GM19351 (cell line): ENCODE data around the gene ZNF664.

ENCODE experiments used
- ATAC-seq: cut with Tn5 transposase; IDR thresholded peaks from one replicate; pipeline ENCODE4 v1.9.1; 2021; ENCODE audit warnings: mild to moderate bottlenecking, moderate library complexity; ENCODE audit not compliant: unreplicated experiment

The ZNF664 gene

GRCh38 chr12:123987022-123987421 lies 14.0 kb downstream of the ZNF664 start:
- no peak for ATAC-seq

- no peak for ATAC-seq
These were observed 16.2 kb downstream of the ZNF664 start for GRCh38 chr12:123989168-123989567.

DNA sequence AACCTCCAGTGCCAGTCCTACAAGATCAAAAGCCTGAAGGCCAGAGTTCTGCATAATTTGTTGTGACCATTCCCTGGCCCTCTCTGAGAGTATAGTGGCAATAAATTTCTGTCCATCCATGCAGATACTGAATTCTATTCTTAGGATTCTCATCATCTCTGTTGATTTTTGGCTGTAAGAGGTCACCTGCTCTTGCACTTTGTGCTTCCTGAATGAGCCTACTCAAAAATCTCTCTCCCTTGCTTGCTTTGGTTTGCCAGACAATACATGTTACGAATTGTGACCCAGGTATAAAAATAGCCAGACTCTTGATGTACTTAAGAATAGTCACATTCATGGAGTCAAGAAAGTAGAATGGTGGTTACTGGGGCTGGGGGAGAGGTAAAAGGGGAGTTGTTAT lies 16.7 kb downstream of the ZNF664 start:
- ATAC-seq: no peak

DNA sequence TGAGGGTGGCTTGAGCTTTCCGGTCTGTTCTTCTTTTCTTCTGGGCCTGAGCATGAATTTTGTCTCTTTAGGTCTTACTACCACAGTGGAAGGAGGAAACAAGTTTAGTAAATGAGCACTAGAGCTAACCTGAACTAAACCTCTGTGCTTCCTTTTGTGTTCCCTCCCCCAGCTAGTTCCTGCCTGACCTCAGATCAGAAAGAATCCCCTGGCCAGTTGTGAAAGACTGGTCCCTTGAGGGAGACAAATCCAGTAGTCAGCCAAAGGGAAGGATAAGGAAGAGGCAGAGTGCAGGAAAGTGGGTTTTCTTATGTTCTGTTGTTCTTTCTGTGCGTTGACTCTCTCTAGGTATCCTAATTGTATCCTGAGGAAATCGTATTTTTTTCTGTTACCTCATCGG lies 17.5 kb downstream of the ZNF664 start:
- no peak for ATAC-seq

- ATAC-seq: no peak
These were observed 18.4 kb downstream of the ZNF664 start for GRCh38 chr12:123991372-123991951.

DNA sequence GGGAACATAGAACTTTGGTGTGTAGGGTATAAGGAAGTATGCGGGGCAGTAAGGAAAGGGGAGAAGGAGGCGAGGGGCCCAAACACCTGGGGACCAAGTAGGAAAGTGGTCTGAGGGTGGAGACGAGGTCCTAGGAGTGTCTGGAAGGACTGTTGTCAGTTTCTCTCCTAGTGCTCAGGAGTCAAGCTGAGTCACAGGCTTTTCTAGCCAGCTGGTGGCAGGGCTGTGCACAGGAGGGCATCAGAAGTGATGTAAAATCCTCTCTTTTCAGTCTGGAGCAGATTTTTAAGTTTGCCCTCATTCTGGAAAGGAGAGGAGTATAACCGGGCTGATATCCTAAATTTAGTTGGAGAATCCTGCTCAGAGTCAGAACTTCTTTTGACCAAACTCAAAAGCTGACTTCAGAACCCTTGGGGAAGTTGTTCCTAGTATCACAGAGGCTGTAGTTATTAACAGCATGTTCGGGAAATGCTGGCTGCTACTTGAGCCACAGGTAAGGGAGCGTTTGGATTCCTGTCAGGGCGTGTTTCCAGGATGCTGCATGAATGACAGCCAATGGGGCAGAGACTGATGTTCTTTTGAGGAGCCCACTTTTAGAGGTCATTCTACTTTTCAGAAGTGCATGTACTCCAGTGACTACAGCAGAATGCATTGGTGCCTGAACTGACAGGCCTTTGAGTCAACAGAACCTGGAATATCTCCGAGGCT lies 19.3 kb downstream of the ZNF664 start:
- ATAC-seq: no peak

- no peak for ATAC-seq
These were observed 22.2 kb downstream of the ZNF664 start for GRCh38 chr12:123995023-123995748.

- no peak for ATAC-seq
These were observed 23.6 kb downstream of the ZNF664 start for GRCh38 chr12:123996581-123996980.

- no peak for ATAC-seq
These were observed 24.2 kb downstream of the ZNF664 start for GRCh38 chr12:123997033-123997822.

GRCh38 chr12:123997908-123998307 lies 24.9 kb downstream of the ZNF664 start:
- no peak for ATAC-seq

DNA sequence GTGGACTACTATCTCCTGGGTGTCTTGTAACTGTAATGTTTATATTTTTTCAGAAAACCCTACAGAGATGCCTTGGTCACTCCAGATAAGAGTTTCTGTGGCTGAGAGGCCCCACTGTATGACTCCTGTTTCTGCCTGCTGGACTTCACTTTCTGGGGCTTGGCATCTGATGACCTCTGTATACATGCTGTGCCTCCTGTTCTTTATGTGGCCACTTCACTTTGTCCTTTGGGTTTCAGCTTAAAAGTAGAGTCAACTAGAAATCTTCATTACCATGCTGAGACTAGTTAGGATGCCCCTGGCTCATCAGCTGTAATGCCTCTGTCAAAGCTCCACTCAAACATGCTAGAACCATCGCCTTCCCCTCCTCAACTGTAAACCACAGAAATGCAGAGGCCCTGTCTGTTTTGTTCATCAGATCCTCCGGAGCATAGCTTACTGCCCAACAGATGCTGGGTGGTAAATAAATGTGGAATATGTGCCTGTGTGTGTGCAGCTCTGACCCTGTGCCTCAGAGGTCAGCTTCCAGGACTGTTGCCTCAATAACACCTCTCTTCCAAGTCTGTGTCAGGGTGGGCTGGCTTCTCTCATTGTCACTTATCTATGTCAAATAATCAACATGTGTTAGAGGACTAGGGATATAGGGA lies 25.5 kb downstream of the ZNF664 start:
- ATAC-seq: no peak

DNA sequence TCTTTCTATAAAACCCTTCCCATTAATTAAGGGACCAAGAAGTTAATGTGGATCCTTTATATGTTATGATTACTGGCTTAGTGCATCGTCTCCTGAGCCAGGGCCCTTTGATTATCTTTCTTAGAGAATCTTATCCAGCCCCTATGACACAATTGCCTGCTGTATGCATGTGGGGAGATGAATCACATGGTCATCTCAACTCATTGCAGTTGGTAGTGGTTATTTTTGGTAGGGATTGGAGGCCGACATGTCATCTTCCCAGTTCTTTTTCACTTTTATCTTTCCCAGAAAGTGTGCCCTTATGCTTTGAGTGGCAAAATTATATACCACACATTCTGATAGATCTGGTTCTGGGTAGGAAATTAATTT lies 26.0 kb downstream of the ZNF664 start:
- no peak for ATAC-seq

DNA sequence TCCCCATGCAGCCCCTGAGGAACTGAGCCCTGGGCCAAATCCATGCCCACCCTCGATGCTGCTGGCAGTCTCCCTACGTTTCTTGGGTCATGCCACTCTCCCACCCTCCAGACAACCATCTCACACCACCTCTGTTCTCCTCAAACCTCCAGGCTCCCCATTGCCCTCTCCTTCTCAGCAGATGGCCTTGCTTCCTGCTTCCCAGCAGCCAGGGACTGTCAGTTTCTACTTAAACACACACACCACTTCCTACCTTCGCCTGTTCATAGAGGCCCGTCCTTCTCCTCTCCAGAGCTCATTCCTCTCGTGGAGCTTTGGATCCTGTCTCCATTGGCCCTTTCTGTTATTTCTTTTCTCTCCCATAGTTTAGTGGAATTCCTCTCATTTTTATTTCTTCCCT lies 27.1 kb downstream of the ZNF664 start:
- ATAC-seq: no peak

- no peak for ATAC-seq
These were observed 28.3 kb downstream of the ZNF664 start for GRCh38 chr12:124001343-124001742.

DNA sequence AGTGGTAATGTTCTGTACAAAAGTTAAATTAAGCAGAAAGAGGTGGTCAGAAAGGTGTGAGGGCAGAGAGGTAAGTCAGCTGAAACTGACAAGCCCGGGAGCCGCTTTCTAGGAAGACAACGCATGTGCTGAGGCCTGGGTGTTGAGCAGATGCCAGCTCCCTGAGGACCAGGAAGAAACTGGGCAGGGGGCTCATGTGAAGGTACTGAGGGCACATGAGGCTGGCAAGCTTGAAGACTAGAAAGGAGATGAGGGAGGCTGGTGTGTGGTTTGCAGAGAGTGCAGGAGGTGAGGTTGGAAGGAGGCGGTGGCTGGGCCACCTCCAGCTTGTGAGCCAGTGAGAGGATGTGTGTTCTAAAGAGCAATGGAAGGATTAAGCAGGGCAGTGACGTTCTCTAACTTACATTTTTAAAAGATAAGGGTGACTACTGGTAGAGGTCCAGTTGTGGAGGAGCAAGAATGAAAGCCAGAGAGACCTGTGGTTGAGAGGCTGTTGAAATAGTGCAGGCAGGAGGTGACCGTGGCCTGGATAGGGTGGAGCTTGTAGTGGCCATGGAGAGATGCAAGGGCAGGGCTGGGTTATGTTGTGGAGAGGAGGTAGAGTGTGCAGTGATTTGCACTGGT lies 29.1 kb downstream of the ZNF664 start:
- ATAC-seq: no peak

DNA sequence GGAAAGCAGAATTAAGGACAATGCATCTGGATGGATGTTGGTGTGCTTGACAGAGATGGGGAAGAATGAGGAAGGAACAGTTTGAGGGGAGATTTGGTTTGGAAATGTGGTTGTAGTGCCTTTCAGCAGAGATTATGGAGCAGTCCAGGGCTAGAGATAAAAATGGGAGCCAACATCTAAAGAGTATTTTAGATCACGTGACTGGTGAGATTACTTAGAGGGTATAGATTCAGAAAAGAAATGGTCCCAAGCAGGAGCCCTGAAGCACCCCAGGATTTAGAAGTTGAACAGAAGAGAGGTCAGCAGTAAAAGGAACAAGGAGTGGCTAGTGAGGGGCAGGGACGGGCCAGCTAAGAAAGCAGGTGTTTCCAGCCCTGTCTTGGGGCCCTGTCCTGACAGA lies 29.6 kb downstream of the ZNF664 start:
- no peak for ATAC-seq

GRCh38 chr12:124004233-124004875 lies 31.3 kb downstream of the ZNF664 start:
- ATAC-seq: no peak

DNA sequence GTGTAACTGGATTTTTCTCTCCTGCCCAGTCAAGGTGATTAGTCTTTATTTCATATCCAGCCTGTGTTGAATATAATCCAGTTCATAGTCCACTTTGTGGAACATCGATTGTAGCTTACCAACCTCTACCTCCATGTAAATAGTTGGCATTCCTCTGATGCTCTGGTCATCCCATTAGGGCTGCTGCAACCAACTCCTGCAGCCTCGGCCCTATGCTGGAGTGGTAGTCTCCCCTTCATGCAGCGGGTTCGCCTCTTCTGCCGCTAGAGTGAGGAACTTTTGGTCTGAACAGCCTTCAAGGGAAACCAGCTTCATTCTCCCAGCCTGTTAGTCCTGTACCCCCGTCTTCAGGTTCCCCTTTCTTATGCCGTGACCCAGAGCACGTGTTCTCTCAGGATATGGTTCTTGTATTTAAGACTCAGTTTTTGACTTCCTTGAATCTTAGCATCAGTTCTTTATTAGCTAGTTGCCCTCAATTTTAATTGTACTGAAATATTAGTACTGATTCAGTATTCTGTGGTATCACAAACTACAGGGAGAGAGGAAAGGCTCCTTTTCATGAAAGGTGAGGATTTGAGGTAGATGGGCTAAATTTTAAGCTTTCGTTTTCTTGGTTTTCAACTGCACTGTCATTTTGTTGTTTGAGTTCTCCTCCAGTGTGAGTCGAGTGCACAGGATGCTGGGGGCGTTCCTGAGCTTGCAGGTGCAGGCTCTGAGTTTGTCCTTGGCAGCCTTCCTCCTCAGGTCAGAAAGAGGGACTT lies 33.2 kb downstream of the ZNF664 start:
- ATAC-seq: peak; percentile 68
